GM08714 (cell line): ENCODE measurements around the gene TRUB2.
"Not testable (repeated sequence)": the region's sequence is repeated elsewhere in the genome, so short reads cannot be mapped to it uniquely, and the experiment has no call there.

ENCODE experiments used
- H3K4me3 ChIP-seq: fragments of 200-500 bp; sonication (Bioruptor generic); 2 replicates; pipeline ENCODE4 v1.5.1; 2014; ENCODE audit warnings: mild to moderate bottlenecking, low read length, inconsistent platforms
- ZNF274 ChIP-seq: IDR thresholded peaks from 2 replicates; pipeline ENCODE4 v1.6.1; 2012; ENCODE audit warnings: mild to moderate bottlenecking, low read depth, low read length

Gene TRUB2

GRCh38 chr9:128297221-128297773, 24.9 kb downstream of the TRUB2 start:
- TF ChIP-seq ZNF274 = no peak
- H3K4me3 ChIP-seq = no peak overlapping the region

DNA sequence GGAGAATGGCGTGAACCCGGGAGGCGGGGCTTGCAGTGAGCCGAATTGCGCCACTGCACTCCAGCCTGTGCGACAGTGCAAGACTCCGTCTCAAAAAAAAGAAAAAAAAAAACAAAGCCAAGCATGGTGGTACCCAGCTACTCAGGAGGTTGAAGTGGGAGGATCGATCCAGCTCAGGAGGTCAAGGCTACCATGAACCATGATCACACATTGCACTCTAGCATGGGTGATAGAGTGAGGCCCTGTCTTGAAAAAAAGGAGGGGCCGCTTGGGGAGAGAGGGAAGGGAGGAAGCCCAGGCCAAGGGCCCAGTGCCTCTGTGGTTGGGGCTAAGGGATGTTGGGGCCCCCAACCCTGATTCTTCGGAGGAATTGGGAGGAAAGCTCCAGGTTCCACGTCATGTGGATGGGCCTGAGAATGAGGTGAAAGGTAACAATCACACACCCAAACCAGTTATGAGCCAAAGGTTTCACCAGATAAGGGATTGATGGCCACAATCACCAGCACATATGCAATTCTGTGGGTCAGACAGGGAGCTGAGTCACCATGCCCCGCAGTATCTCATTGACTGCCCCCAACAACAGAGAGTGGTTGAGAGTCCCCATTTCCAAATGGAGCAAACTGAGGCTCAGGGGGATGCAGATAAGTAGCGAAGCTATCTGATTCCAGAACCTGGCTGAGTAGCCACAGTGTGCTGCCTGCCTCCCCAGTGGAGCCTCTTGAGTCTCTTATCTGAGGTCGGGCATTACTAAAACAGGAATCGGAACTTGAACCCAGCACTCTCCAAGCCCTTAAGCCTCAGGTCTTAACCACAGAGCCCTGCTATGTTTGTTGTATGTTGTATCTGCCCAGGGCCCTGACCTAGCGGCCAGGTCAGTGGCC, 25.7 kb downstream of the TRUB2 start:
- H3K4me3 ChIP-seq = no peak overlapping the region
- no peak for TF ChIP-seq ZNF274

- no peak for TF ChIP-seq ZNF274
- no peak overlapping the region for H3K4me3 ChIP-seq
Observed at GRCh38 chr9:128294142-128294541, 28.1 kb downstream of the TRUB2 start.

DNA sequence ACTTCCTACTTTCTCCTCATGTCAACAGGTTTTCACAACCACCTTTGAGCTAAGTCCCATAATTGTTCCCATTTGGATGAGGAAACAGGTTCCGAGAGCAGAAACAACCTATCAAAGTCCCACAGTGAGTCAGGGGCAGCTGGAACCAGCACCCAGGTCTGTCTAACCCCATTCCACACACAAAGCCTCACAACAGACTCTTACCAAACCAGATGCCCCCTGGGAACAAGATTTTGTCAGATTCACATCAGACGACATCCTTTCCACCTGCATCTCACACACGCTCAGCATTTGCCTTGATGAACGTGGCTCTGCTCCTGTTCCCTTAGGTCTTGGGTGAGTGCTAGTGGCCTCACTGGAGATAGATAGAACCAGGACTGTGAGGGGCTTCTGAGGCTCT, 29.2 kb downstream of the TRUB2 start:
- TF ChIP-seq ZNF274 = no peak

GRCh38 chr9:128292009-128292408, 30.2 kb downstream of the TRUB2 start:
- H3K4me3 ChIP-seq = no peak overlapping the region
- TF ChIP-seq ZNF274 = no peak

More for the DNA sequence above, 29.2 kb downstream of the TRUB2 start:
- no peak overlapping the region for H3K4me3 ChIP-seq

DNA sequence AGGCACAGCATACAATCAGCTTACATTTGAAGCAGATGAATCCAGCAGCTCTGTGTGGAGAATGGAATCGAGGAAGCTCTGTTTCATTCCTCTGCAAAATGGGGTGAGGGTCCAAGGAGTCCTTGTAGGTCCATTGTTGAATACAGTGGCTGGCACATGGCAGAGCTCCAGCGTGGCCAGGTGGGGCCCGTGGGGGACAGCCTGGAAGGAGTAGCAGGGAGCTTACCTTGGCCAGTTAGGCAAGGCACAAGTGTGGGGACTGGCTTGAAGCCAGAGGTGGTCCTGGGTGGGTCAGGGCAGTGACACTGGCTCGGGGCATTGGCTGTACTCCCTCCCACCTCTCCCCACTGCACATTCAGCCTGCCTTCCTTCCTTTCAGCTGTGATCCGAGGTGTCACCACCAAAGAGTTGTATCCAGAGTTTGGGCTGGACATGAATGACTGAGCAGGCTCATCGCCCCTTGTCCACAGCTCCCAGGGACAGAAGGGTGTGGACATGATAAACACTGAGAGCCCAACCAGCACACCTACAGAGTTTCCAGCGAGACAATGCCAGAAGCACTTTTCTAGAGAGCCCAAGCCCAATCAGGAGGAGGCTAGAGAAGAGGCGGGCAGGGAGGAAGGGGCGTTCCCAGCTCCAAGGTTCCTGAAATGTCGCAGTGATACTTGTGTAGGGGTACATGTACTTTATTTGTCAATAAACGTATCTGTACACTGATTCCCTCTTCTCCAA, 33.8 kb downstream of the TRUB2 start:
- TF ChIP-seq ZNF274 = no peak
- no peak overlapping the region for H3K4me3 ChIP-seq

- TF ChIP-seq ZNF274 = no peak
- no peak overlapping the region for H3K4me3 ChIP-seq
Observed at GRCh38 chr9:128286440-128286839, 35.8 kb downstream of the TRUB2 start.

DNA sequence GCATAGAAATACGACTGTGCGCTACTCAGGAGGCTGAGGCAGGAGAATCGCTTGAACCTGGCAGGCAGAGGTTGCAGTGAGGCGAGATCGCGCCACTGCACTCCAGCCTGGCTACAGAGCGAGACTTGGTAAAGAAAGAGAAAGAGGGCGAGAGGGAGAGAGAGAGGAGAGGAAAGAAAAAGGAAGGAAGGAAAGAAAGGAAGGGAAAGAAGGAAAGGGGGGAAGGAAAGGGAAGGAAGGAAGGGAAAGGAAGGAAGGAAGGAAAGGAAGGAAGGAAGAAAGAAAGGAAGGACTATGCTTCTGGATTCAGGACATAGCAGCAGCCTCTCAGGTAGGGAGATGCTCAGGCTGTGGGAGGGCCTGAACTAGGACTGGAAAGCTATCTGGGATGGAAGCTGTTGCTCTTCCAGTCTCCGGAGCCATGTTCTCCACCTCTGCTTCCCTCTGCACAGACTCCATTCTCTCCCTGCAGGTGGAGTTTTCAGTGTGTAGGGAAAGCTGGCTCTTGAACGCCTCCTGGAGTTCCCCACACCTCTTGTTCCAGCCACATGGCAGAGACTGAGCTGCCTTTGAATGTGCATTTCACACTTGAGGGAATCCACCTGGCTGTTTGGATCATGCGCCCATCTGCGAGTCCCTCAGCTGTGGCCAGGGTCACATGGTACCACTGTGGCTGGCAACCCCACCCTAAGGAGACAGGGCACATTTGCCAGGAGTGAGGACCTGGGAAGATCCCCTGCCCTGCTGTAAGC, 37.0 kb downstream of the TRUB2 start:
- no peak for TF ChIP-seq ZNF274
- H3K4me3 ChIP-seq = no peak overlapping the region

DNA sequence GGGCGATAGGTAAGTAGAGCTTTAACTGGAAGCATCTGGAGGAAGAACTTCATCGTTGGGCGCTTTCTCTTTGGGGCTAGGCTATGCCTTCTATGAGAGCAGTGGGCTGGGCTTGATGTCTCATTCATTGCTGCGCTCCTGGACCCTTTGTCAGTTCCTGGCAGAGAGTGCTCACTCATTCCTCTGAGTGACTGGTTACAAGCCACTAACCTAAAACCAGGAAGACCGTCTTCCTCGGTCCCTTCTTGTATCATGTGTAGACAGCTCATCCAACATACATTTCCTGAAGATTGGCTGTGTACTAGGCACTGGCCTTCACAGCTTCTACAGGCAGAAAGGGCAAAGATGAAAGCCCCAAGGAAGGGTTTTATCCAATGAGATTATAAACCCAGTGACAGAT, 39.7 kb downstream of the TRUB2 start:
- H3K4me3 ChIP-seq = no peak overlapping the region
- TF ChIP-seq ZNF274 = no peak

GRCh38 chr9:128280084-128280622, 42.1 kb downstream of the TRUB2 start:
- no peak for TF ChIP-seq ZNF274
- no peak overlapping the region for H3K4me3 ChIP-seq

GRCh38 chr9:128279088-128280073, 42.9 kb downstream of the TRUB2 start:
- not testable (repeated sequence) for H3K4me3 ChIP-seq

GRCh38 chr9:128276574-128277270, 45.5 kb downstream of the TRUB2 start:
- no peak for TF ChIP-seq ZNF274
- H3K4me3 ChIP-seq = peak overlapping the region; percentile 70
